NCI-H2171 treated with DMSO at 0.1 percent for 48 hours (cell line): ENCODE results near the gene MAP7D1.
A peak's percentile ranks its signal among the peaks of the same experiment; 100 is the strongest.

Experiments
- DNase-seq: peaks from one replicate; lab custom pipeline; 2025; lab: John Stamatoyannopoulos, UW

The MAP7D1 gene

DNA sequence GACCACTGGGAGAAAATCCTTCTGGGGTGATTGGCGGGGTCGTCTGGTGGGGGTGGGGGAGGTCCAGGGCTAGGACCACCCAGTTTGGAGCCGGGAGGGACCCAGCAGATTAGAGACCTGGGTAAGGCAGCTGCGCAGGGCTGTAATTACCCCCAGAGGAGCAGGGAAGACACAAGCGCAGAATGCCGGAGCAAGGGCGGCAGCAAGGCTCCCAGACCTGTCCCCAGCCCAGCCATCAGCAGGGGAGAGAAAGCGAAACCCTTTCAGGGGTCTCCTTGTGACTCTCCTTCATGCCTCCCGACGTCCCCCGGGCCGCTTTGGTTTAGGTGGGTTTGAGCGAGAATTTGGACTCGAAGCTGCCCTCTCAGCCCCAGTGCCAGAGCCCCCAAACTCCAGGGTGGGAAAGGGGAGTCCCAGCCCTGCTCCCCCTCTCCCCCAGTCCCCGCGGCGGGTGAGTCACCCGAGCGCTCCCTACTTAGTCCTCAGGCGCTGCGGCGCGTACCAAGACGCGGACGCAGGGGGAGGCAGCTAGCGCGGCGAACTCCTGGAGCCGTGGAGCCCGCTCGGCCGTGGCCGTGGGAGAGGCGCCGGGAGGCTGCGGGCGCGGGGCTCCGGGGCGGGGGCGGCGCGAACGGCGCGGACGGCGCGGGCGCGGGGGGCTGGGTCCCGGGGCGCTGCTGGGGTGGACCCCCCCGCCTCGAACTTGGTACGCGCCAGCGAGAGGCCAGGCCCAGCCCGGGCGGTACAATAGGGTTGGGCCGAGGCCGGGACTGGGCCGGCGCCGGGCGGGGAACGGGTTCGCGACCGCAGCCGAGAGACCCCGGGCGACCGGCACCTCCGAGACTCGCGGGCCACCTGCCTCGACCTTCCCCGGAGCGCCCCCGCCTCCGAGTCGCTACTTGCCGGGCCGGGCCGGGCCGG, at the start of gene MAP7D1:
TSS of gene MAP7D1 (plus strand) at position 753 of the 921 bp plus-strand sequence. CDS start 258 bp downstream, outside the sequence.
- DNase-seq: peak; percentile 69

DNA sequence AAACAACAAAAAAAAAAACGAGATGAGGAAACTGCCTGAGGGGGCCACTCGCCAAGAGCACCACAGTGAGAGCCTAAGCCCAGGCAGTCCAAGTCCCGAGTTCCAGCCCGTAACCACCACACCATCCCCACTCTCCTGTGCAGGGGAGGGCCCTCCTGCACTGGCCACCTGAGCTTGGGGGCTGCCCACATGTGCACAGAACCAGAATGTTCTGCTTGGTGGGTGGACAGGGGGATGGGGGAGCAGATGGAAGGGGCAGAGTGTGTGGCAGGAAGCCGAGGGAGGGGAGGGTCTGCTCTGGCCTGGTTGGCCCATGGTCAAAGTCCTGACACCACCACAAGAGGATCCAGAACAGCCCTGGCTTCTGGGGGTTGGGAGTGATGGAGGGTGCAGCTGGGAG, 49.7 kb upstream of the MAP7D1 start:
- no peak for DNase-seq

DNA sequence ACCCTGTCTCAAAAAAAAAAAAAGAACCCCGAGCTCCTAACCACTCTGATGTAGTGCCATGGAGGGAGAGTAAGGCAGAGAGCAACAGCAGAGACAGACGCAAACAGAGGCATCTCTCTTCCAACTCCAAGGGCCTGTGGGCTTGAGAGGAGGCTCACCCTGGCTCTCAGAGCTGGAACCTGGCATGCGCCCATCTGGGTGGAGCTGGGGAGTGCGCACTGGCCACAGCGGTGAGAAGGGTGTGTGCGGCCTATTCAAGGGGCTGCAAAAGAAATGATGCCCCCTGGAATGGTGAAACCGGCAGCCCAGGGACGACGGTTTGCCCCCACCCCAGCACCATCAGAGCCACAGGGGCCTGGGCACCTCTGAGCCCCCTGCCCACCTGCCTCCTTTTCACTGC, 48.6 kb upstream of the MAP7D1 start:
- DNase-seq: no peak

DNA sequence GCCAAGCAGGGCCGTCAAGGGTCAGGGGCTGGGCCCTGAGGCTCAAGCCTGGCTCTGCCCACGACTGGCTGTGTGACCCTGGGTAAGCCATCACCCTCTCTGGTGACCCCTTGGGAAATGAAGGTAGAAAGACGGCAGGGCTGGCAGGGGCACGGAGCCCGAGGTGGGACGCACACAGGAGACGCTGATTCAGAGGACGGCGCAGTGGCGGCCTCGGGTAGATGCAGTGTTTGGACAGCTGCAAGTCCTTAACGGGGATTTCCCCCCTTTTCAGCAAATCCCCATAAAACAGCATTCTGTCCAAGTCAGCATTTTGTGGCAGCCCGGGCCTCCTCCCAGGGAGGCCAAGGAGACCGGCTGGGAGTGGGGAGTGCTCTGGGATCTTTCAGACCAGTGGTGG, 47.6 kb upstream of the MAP7D1 start:
- DNase-seq: no peak

DNA sequence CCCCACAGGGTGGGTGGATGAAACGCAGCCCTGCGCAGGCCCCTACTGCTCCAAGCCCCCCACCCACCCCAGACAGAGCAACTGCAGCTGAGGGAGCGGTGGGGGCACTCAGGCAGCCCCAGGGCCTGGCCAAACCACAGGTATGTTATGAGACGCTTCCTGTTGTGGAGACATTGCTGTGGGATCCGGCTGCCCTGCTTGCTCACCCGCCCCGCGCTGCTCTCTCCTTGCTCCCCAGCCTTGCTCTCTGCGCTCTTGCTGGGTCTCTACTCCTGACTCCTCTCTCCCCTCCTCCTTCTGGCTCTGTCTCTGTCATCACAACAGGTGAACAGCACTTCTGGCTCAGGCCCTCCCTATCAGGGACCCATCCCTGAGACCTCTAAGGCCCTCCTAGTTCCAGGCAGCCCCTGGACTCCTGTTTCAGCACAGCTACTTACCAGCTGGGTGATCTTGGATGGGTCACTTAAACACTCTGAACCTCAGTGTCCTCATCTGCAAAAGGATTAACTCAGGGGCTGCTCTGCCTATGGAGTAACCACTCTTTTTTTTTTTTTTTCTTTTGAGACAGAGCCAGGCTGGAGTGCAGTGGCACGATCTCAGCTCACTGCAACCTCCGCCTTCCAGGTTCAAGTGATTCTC, 46.8 kb upstream of the MAP7D1 start:
- DNase-seq: no peak

DNA sequence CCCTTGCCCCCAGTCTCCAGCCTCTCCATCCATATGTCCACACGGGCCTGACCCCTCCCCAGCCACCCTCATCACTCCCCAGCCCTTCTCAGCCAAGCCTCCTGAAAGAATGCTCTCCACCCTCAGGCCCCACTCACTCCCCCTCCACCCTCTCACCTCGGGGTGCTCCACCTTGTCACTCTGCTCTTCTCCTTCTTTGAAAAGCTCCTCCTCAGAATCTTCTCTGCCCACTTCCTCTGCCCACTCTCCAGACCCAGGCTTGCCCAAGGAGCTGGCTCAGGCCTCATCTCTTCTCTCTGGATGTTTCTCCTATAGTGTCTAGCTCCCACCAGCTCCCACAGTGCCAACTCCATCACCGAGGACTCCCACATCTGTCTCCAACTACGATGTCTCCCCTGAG, 44.8 kb upstream of the MAP7D1 start:
- no peak for DNase-seq

DNA sequence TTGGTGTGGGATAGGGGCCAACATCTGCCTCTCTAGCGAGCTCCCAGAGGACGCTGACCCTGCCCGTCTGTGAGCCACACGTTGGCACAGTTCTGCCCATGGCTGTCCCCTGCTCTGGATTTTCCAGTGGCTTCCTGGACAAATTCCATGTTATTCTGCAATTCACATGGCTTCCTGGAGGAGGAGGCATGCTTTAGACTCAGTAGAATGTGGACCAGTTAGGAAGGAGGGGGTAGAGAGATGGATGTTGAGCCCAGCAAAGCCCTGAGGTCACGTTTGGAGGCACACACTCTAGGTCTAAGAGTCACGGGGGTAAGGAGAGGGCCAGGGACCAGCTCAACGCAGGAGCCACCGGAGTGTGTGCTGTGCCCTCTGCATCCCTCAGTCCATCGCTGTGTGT, 43.1 kb upstream of the MAP7D1 start:
- DNase-seq: no peak

DNA sequence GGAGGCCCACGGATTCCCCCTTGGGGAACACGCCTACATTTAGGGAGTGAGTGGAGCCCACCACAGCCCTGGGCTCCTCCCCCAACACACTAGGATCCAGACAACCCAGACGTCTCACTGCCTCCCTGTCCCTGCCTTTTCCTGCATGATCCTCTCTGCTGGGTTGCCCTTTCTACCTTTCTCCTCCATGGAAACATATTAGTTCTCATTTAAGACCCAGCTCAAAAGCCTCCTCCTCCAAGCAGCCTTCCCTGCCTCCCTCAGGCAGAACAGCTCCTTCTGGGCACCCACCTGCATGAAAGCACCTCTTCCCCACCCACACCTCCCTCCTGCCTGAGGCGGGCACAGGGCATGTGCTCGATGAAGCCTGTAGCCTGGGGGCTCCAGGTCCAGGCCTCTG, 41.6 kb upstream of the MAP7D1 start:
- no peak for DNase-seq

DNA sequence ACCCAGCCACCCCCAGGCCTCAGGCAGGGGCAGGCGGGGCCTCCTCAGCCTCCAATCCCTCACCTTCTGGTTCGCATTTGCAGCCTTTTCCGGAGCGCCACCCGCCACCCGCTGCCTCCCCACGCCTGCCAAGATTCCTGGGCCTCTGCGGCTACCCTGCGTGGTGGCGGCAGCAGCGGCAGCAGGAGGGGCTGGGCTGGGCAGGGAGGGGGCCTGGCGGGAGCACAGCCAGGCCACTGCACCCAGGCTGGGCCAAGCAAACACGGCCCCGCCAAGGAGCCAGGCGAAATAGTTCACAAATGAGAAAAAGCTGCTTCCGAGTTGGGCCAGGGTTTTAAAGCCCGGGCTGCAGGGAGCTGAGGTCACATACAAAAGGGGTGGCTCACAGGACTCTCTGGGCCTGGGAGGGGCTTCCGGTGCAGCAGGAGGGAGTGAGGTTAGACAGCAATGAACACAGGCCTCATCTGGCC, 40.7 kb upstream of the MAP7D1 start:
- DNase-seq: no peak

DNA sequence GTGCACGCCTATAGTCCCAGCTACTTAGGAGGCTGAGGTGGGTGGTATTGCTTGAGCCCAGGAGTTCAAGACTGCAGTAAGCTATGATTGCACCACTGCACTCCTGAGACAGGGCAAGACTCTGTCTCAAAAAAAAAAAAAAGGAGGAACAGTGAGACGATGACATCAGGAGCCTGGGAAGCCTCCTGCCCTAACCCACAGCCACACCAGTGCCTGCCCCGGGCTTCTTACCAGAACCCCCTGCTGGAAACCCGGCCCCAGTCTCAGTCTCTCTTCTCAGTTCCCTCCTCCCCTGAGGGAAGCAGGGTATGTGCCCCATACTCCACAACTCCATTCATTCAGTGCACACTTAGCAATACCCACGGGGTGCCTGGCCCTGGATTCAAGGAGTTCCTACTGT, 40.0 kb upstream of the MAP7D1 start:
- no peak for DNase-seq

DNA sequence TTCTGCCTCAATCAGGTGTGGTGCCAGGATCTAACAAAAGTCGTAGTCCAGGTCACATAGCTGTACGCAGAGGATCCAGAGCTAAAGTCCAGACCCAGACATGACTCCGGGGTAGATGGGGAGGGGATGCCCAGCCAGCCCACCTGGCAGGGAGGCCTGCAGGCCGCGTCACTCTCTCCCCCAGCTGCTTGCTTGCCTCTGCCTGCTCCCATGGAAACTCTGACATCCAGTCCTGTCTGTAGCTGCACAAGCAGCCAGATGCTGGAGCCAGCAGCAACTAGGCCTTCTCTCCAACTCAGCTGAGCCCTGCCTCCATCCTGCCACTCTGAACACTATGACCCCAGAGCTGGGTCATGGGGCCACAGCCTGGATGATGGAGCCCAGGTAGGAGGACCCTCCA, 39.1 kb upstream of the MAP7D1 start:
- no peak for DNase-seq

DNA sequence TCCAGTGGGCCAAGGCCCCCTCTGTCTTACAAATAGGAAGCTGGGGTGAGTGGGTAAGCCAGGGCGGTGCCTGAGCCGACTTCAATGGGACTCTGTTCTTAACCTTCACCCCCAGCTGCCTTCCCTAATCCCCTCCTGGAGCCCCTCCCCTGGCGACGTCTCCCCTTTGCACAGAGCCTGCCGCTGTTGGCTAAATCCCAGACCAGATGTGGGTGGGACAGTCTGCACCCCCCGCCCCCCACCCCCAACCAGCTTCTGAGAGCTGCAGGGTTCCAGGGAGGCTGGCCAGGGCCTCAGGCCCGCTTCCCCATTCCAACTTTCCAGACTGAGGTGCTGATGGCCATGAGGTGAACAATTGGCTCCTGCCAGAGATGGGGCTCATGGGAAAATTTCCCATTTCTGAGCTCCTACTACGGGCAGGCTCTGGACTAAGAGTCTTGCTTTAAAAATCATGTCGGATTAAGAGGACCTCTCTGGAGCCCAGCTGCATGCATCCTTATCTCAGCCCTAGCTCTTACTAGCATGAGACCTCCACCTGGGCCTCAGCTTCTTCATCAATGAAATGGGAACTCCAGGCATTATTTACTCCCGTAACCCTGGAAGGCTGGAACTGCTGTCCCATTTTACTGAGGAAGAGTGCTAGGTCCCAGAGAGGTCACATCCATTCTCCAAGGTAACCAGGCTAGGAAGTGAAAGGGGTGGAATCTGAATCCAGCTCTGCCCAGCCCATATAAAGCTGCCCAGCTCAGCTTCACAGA, 37.3 kb upstream of the MAP7D1 start:
- DNase-seq: no peak

DNA sequence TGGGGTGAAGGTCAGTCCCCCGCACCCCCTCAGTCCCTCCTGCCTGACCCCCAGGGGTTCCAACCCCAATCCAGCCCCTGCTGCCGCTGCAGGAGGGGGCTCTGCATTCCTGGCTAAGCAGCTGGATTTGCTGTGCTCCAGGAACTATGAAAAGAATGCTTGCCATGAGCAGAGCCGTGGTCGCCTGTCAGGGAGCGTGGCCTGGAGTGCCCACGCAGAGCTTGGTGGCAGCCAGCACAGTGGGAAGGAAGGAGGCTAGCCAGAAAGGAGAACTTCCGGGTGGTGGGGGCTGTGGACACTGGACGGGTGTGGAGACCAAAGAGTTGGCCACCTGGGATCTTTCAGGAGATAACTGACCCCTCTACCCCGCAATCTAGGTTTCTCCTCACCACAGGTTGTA, 36.5 kb upstream of the MAP7D1 start:
- DNase-seq: no peak

DNA sequence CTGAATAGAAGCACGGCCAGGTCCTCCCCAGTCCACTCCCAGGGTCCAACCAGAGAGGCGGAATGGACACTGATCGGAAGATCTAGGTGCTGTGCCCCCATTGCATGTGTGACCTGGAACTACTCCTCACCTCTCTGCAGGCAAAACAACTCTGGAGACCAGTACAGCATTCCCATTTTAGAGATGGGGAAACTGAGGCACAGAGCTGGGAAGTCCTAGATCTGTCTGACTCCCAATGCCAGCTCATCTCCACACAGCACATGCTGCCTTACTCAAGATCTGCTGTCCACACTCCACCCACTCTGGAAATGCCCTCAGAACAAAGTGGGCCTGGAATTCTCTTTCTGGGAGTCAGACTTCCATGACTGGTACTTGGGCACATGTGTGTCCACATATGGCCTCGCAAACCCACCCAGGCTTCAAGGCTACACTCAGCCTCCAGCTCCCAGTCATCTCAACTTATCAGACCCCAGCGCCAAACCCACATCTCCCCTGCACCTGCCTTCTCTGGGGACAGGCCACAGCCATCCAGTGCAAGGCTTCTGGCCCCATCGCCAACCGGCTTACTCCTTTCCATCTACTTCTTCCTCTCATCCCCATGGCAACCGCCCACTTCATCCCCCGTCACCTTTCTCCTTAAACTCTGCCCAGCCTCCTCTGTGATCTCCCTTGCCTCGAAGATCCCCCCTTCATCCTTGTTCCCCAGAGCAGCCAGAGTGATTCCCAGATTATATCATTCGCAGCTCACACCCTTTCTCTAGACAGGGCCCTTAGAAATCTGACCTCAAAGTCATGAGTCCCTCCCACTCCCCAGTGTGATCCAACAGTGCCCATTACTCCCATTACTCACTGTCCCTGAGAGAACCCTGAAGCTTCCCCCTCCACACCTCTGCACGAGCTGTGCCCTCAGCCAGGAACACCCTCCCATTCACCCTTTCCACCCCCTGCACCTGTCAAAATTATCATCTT, 33.6 kb upstream of the MAP7D1 start:
- no peak for DNase-seq

DNA sequence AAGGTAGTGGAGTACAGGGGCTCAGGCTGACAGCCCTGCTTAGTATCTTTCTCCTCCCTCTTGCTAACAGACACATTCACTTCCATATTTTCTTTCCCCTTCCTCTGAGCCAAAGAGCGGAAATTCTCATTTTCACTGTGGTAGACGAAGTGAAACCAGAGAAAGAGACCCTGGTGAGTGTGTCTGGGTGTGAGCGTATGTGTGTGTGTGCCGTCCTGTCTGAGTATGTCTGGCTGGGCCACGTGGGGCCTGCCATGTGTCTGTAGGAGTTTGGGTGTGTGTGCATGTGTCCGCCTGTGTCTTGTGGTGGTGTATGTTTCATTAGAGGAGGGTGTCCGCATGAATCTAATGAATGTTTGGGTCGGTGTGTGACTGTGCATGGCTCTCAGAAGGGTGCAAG, 32.6 kb upstream of the MAP7D1 start:
- DNase-seq: no peak

DNA sequence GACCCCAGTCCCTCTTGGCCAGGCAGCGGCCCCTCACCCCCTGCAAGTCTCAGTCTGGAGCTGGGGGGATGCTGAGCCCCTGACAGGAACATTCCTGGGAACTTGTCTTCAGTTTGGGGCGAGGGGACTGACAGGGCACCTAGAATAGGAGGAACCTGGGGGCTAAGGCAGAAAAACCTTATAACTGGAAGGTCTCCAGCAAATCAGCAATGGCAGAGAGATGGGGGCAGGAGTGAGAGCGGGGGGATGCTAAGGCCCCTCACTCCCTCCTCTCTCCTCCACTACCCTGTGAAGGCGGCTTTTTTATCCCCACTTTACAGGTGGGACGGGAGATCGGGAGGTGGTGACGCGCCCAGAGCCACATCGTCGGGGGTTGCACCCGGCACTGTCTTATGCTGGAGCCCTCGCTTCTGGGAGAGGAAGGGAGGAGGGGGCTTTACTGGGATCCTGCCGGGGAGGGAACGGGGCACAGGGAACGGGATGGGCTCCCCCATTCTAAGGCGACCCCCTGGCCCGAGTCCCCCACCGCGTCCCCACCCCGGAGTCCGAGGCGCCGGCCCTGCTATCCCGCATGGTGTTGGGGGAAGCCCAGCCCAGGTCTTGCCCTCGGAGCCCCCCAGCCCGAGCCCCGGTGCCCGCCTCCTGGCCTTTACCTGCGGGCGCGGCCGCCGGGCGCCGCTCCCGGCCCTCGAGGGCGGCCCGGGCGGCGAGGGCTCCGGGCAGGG, 31.4 kb upstream of the MAP7D1 start:
- DNase-seq: no peak

DNA sequence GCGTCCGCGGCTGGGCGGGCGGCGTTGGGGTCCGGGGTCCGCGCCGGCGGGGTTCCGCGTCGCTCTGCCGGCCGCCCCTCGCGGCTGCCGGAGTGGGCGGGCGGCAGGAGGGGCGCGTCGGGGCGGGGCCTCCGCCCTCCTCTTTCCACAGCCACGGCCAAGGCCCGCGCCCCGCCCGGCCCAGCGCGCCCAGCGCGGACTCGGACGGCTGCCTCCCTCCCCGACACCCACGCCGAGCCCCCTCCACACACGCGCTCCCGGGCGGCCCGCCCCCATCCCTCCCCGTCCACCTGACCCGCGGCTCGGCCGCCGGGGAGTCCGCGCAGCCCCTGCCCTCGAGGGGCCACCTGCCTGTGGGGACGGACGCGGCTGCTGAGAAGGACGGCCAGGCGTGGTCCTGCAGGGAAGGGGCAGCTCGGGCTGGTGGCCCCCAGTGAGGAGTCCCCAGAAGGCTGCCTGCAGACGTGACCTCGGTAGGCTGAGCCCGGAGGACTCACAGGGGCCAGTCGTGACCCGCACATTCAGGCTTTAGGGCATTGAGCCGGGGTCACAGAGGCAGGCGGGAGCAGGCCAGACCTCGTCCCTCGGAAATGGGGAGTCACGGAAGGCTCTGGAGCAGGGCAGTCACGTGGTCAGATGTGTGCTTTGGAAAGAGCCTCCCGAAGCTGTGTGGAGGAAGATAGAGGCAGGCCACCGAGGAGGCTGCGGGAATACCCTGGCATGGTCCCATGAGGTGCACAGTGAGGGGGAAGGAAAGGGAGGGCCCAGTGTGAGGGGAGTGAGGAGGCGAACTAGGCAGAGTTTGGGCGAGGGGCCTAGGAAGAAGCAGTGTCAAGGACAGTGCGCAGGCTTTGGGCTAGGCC, 30.6 kb upstream of the MAP7D1 start, which contains the start of gene COL8A2:
TSS of gene COL8A2 (minus strand) at position 94 of the 863 bp plus-strand sequence. CDS start 24,980 bp downstream, outside the sequence.
- DNase-seq: no peak

DNA sequence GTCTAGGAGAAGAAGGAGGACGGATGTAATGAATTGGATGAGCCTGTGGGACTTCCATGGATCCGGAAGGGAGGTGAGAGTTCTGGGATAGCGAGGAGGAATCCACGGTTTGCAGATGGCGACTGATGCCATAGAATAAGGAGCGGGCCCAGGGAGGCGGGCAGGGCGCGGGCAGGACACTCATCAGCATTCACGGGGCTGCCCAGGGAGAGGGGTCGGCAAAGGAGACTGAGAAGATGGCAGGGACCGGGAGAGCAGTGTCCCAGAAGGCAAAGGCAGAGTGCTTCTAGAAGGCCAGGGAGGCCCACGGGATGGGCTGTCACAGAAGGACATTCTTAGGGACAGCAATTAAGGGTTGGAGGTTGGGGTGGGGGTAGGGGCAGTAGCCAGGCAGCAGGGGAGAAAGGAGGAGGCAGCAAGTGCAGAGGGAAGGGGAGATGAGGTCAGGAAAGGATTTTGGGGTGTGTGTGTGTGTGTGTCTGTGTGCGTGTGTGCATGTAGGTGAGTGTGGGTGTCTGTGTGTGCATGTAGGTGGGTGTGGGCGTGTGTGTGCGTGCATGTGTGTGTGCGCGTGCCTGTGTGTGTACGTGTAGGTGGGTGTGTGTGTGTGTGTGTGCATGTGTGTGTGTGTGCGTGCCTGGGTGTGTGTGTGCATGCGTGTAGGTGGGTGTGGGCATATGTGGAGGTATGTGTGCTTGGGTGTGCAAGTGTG, 29.8 kb upstream of the MAP7D1 start:
- DNase-seq: no peak
